ENCODE data around the gene TTLL7. TPM values are rescaled to one million over a fixed set of nuclear protein-coding genes. Genes with fewer than 3 reads are reported as not detected.
A peak's percentile ranks its signal among the peaks of the same experiment; 100 is the strongest.

TTLL7 gene
- total and polyA plus RNA-seq, 2 experiments from 2014 or later: 3.8 to 7.7 TPM

- no peak overlapping the region for H3K4me3 ChIP-seq
- no peaks in the 10 kb centered on the region for H3K4me1 ChIP-seq (ENCODE audit: low read depth)
- TF ChIP-seq CTCF (IDR thresholded peaks at IDR 0.05; ENCODE audit: low read depth, low read length): peak; percentile 74
- H3K27ac ChIP-seq: no peak overlapping the region
- H3K36me3 ChIP-seq: no peaks in the 10 kb centered on the region
- no peaks in the 10 kb centered on the region for H3K27me3 ChIP-seq
- peak; percentile 75 to 77 for DNase-seq (ENCODE audit: low read depth in 1 of 2, low spot score in 1 of 2)
- H3K9me3 ChIP-seq (ENCODE audit: low read depth): no peaks in the 10 kb centered on the region
Measured at GRCh38 chr1:83931658-83932253, 67.2 kb downstream of the TTLL7 start.

DNA sequence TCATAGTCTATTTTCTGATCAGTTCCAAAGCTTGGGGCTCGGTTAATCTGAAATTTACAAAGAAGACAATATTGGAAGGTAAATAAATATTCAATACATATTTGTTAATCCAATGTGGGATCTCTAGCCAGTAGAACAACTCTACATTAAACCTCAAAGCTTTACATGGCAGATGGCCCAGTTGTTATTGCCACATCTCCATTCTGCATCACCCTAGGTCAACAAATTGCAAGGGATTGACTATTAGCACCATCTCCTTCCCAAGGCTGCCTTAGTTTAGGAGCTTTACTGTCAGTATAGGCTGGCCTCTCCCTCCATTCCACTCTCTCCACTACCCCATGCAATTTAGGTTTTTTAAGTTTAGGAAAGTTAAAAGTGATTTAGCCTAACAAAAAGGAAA lies 69.7 kb downstream of the TTLL7 start:
- no peaks in the 10 kb centered on the region for H3K4me1 ChIP-seq (ENCODE audit: low read depth)
- no peak overlapping the region for H3K4me3 ChIP-seq
- H3K36me3 ChIP-seq: no peaks in the 10 kb centered on the region
- H3K9me3 ChIP-seq (ENCODE audit: low read depth): no peaks in the 10 kb centered on the region
- no peak for TF ChIP-seq CTCF (IDR thresholded peaks at IDR 0.05; ENCODE audit: low read depth, low read length)
- no peak overlapping the region for H3K27ac ChIP-seq
- peak in 1 of 2 donors; percentile 68 for DNase-seq (ENCODE audit: low read depth in 1 of 2, low spot score in 1 of 2)
- H3K27me3 ChIP-seq: no peaks in the 10 kb centered on the region

DNA sequence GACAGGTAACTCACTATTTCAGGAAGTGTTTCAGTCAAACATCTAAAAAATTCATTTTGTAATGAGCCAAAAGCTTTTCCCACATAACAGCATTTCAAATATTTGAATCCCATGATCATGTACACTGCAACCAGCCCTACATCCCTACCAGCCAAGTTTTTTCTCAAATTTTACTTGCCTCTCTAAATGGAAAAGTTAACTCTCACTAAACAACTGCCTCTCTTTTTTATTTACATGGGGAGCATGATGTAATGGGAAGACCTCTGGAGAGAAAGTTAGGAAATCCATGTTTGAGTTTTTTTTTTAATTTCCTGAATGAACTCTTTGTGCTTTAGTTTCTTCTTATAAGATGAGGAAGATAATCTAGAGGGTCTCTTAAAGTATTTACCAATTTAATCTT lies 70.5 kb downstream of the TTLL7 start:
- no peaks in the 10 kb centered on the region for H3K9me3 ChIP-seq (ENCODE audit: low read depth)
- DNase-seq (ENCODE audit: low read depth in 1 of 2, low spot score in 1 of 2): peak in 1 of 2 donors; percentile 43
- no peaks in the 10 kb centered on the region for H3K27me3 ChIP-seq
- H3K36me3 ChIP-seq: no peaks in the 10 kb centered on the region
- no peak for TF ChIP-seq CTCF (IDR thresholded peaks at IDR 0.05; ENCODE audit: low read depth, low read length)
- H3K27ac ChIP-seq: no peak overlapping the region
- no peak overlapping the region for H3K4me3 ChIP-seq
- no peaks in the 10 kb centered on the region for H3K4me1 ChIP-seq (ENCODE audit: low read depth)

DNA sequence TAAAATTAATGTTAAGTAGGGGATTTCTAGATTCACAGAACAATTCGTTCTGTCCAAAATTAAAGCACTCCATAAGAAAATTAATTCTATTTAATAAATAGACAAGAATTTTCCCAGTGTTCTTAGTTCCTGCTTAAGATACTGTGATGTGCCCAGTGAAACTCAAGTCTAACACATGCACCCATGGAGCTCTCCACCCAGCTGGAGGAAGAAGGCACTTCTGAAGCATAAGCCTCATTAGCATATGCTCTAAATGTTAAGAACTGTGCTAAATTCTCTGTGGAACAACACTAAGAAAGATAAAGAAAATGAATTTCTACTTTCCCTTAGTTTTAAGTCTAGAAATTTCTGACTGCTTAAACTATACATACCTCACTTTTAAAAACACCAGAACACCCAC lies 71.2 kb downstream of the TTLL7 start:
- Histone ChIP-seq H3K4me1 (ENCODE audit: low read depth) (no peaks in the 10 kb centered on the region), H3K27ac (no peak overlapping the region), H3K4me3 (no peak overlapping the region), H3K36me3 (no peaks in the 10 kb centered on the region), H3K9me3 (ENCODE audit: low read depth) (no peaks in the 10 kb centered on the region), H3K27me3 (no peaks in the 10 kb centered on the region)
- DNase-seq (ENCODE audit: low read depth in 1 of 2, low spot score in 1 of 2): no peak
- no peak for TF ChIP-seq CTCF (IDR thresholded peaks at IDR 0.05; ENCODE audit: low read depth, low read length)

DNA sequence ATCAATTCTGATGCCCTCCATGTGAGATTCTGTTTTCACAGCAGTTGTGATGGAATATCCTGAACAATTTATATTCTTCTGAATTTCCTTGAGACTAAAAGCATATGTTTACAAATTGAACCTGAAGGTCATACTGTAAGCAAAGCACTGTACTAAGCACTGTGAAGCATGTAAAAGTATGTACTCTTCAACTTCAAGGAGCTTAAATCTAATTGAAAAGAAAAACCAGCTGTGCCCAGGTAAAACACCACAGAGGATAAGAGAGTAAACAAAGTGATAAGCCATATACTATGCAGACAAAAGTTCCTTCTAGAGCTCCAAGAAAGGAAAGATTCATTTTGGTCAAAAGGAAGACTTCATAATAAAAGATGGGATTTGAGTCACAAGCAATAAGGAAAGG lies 71.9 kb downstream of the TTLL7 start:
- H3K27me3 ChIP-seq: no peaks in the 10 kb centered on the region
- TF ChIP-seq CTCF (IDR thresholded peaks at IDR 0.05; ENCODE audit: low read depth, low read length): no peak
- H3K9me3 ChIP-seq (ENCODE audit: low read depth): no peaks in the 10 kb centered on the region
- H3K4me3 ChIP-seq: no peak overlapping the region
- no peak for DNase-seq (ENCODE audit: low read depth in 1 of 2, low spot score in 1 of 2)
- no peak overlapping the region for H3K27ac ChIP-seq
- H3K36me3 ChIP-seq: no peaks in the 10 kb centered on the region
- no peaks in the 10 kb centered on the region for H3K4me1 ChIP-seq (ENCODE audit: low read depth)
